ENCODE results near the gene TUT1.

DNA sequence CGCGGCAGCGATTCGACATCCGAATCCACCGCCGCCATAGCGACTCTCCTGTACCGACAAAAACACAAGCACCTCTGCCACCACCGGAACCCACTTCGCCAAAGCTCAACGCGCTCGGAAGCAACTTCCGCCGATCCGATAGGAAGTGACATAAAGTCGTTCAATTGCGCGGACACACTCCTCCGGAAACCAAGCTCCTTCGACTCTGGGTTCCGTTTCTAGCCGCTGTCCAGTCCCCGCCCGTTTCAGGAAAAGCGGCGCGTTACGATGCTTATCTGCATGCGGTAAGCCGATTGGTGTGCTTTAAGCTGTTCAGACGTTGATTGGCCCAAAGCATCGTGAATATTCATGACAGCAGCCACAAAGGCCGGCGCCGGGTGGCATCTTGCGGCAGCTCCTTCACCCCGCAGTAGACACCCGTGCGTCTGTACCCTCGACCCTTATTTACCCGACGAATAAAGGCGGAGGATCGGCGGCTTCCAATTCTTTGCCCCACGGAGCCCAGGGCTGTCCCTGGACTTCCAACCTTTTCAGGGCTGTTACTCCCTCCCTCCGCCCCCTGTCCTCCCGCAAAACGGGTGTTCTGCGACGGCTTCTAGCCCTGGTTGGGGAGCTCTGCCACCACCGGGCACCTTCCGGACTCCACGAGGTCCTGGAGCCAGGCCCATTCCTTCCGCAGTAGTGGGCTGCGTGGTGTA is at the start of gene TUT1:
- TF ChIP-seq GATA3 (IDR thresholded peaks at IDR 0.05; ENCODE audit: low read depth, low read length) (no peak), GATA2 (IDR thresholded peaks at IDR 0.05; ENCODE audit: low read depth, low read length) (peak; percentile 96)

All from SH-SY5Y (cell line).